IPS DF 6.9 (cell line): ENCODE measurements around the gene NR1D1.

Experiments
- DNase-seq: peaks from one replicate; pipeline ENCODE4 v3.0.0-alpha.2; 2013; ENCODE audit warnings: low read depth, low spot score
- H3K27ac ChIP-seq: one replicate; pipeline ENCODE4 v1.5.1; 2013; ENCODE audit warnings: low read length, control low read depth
- H3K27me3 ChIP-seq: 2 replicates; pipeline ENCODE4 v1.6.1; 2013; ENCODE audit warnings: mild to moderate bottlenecking, low read length; ENCODE audit not compliant: control insufficient read depth, insufficient read depth
- H3K36me3 ChIP-seq: 2 replicates; pipeline ENCODE4 v1.6.1; 2013; ENCODE audit warnings: low read length; ENCODE audit not compliant: control insufficient read depth, insufficient read depth
- H3K4me1 ChIP-seq: 2 replicates; pipeline ENCODE4 v1.6.1; 2013; ENCODE audit warnings: low read length; ENCODE audit not compliant: control insufficient read depth, insufficient read depth
- H3K4me3 ChIP-seq: 2 replicates; pipeline ENCODE4 v1.5.1; 2013; ENCODE audit warnings: mild to moderate bottlenecking, low read length
- H3K9me3 ChIP-seq: 2 replicates; pipeline ENCODE4 v1.6.1; 2013; ENCODE audit warnings: low read length, inconsistent platforms; ENCODE audit not compliant: control insufficient read depth, insufficient read depth
- WGBS: extraction: QIAGEN DNeasy Blood & Tissue Kit; methylation state at CpG from one replicate; pipeline ENCODE4 v1.1.7; 2013; ENCODE audit warnings: mixed read lengths, missing lambda C conversion rate; ENCODE audit not compliant: insufficient read length, insufficient coverage; 5-methylcytosine and 5-hydroxymethylcytosine counted together

The NR1D1 gene

GRCh38 chr17:40103071-40103661 lies 2.8 kb upstream of the NR1D1 start:
- H3K9me3 ChIP-seq: no peaks in the 10 kb centered on the region
- H3K4me1 ChIP-seq: peaks cover 28% of the 10 kb centered on the region; the same call in 1 of the 2 replicates
- no peak overlapping the region for H3K4me3 ChIP-seq
- no peaks in the 10 kb centered on the region for H3K36me3 ChIP-seq
- H3K27ac ChIP-seq: no peak overlapping the region
- no CpG with 5 or more reads among the region's 3 CpGs for WGBS
- peaks cover 8% of the 10 kb centered on the region; the same call in 1 of the 2 replicates for H3K27me3 ChIP-seq
- DNase-seq: no peak

- H3K4me1 ChIP-seq: peaks cover 22% of the 10 kb centered on the region; the same call in 1 of the 2 replicates
- no peak for DNase-seq
Observed at GRCh38 chr17:40101367-40102210, 1.2 kb upstream of the NR1D1 start.

GRCh38 chr17:40100669-40101366 lies 429 bp upstream of the NR1D1 start:
- DNase-seq: no peak
- Histone ChIP-seq H3K27ac (no peak overlapping the region), H3K4me3 (peak overlapping the region; percentile 36; the same call in 1 of the 2 replicates), H3K27me3 (peaks cover 7% of the 10 kb centered on the region; the same call in 1 of the 2 replicates), H3K9me3 (no peaks in the 10 kb centered on the region), H3K4me1 (peaks cover 18% of the 10 kb centered on the region; the same call in 1 of the 2 replicates), H3K36me3 (peaks cover 7% of the 10 kb centered on the region; the same call in 1 of the 2 replicates)
- WGBS: no CpG with 5 or more reads among the region's 25 CpGs

More at GRCh38 chr17:40101367-40102210, 1.2 kb upstream of the NR1D1 start:
- Histone ChIP-seq H3K27ac (no peak overlapping the region), H3K36me3 (0 out of 2 replicates have a peak, but pooled peaks cover 1% of the 10 kb centered on the region), H3K4me3 (no peak overlapping the region), H3K9me3 (no peaks in the 10 kb centered on the region), H3K27me3 (peaks cover 8% of the 10 kb centered on the region; the same call in 1 of the 2 replicates)
- no CpG with 5 or more reads among the region's 16 CpGs for WGBS

- peaks cover 18% of the 10 kb centered on the region; the same call in 1 of the 2 replicates for H3K4me1 ChIP-seq
- no CpG with 5 or more reads among the region's 31 CpGs for WGBS
- peaks cover 9% of the 10 kb centered on the region; the same call in 1 of the 2 replicates for H3K36me3 ChIP-seq
- peaks cover 7% of the 10 kb centered on the region; the same call in 1 of the 2 replicates for H3K27me3 ChIP-seq
- H3K4me3 ChIP-seq: peak overlapping the region; percentile 36; the same call in 1 of the 2 replicates
- no peaks in the 10 kb centered on the region for H3K9me3 ChIP-seq
- no peak overlapping the region for H3K27ac ChIP-seq
- no peak for DNase-seq
Observed at GRCh38 chr17:40099619-40100418, 570 bp downstream of the NR1D1 start.

- 100% methylated on average over 1 of the region's 52 CpGs for WGBS
- H3K36me3 ChIP-seq: peaks cover 9% of the 10 kb centered on the region; the same call in 1 of the 2 replicates
- H3K27ac ChIP-seq: no peak overlapping the region
- peaks cover 18% of the 10 kb centered on the region; the same call in 1 of the 2 replicates for H3K4me1 ChIP-seq
- H3K27me3 ChIP-seq: peaks cover 7% of the 10 kb centered on the region; the same call in 1 of the 2 replicates
- peak overlapping the region; percentile 36; the same call in 1 of the 2 replicates for H3K4me3 ChIP-seq
- H3K9me3 ChIP-seq: no peaks in the 10 kb centered on the region
- DNase-seq: no peak
Observed at GRCh38 chr17:40098846-40099618, 1.4 kb downstream of the NR1D1 start.

- Histone ChIP-seq H3K27ac (no peak overlapping the region), H3K9me3 (no peaks in the 10 kb centered on the region), H3K36me3 (peaks cover 14% of the 10 kb centered on the region), H3K4me3 (no peak overlapping the region), H3K4me1 (peaks cover 15% of the 10 kb centered on the region; the same call in 1 of the 2 replicates), H3K27me3 (peaks cover 7% of the 10 kb centered on the region; the same call in 1 of the 2 replicates)
- no peak for DNase-seq
- WGBS: no CpG with 5 or more reads among the region's 9 CpGs
Observed at GRCh38 chr17:40097931-40098845, 2.2 kb downstream of the NR1D1 start.

- Histone ChIP-seq H3K36me3 (peaks cover 16% of the 10 kb centered on the region), H3K27ac (no peak overlapping the region), H3K9me3 (no peaks in the 10 kb centered on the region), H3K27me3 (peaks cover 7% of the 10 kb centered on the region; the same call in 1 of the 2 replicates), H3K4me3 (no peak overlapping the region), H3K4me1 (peaks cover 13% of the 10 kb centered on the region; the same call in 1 of the 2 replicates)
- WGBS: no CpG with 5 or more reads among the region's 10 CpGs
- no peak for DNase-seq
Observed at GRCh38 chr17:40097087-40097486, 3.3 kb downstream of the NR1D1 start.

GRCh38 chr17:40095944-40096791 lies 4.2 kb downstream of the NR1D1 start:
- H3K9me3 ChIP-seq: no peaks in the 10 kb centered on the region
- WGBS: no CpG with 5 or more reads among the region's 23 CpGs
- peaks cover 7% of the 10 kb centered on the region; the same call in 1 of the 2 replicates for H3K27me3 ChIP-seq
- DNase-seq: no peak
- no peak overlapping the region for H3K4me3 ChIP-seq
- peaks cover 16% of the 10 kb centered on the region for H3K36me3 ChIP-seq
- peaks cover 17% of the 10 kb centered on the region for H3K4me1 ChIP-seq
- H3K27ac ChIP-seq: no peak overlapping the region
